HepG2 (cell line): ENCODE measurements around the gene GRIN3B. TPM values are rescaled to one million over a fixed set of nuclear protein-coding genes. Genes with fewer than 3 reads are reported as not detected.

Source experiments
- ATF3 ChIP-seq: sonication (generic); formaldehyde crosslinking; IDR thresholded peaks from 2 replicates; pipeline ENCODE4 v1.4.0; 2020; ENCODE audit warnings: missing genetic modification reagents
- ATRX ChIP-seq: sonication (generic); formaldehyde crosslinking; IDR thresholded peaks from 2 replicates; pipeline ENCODE4 v1.4.0; 2020; ENCODE audit warnings: missing genetic modification reagents, borderline replicate concordance
- CREBL2 ChIP-seq: sonication (generic); formaldehyde crosslinking; IDR thresholded peaks from 2 replicates; pipeline ENCODE4 v1.8.1; 2023; ENCODE audit warnings: missing genetic modification reagents, mild to moderate bottlenecking, borderline replicate concordance
- CREM ChIP-seq, 2 experiments: sonication (generic) in 1 of 2; formaldehyde crosslinking in 1 of 2; IDR thresholded peaks; 2 replicates each; pipeline versions ENCODE4 v1.4.0 to v1.6.1; 2016 to 2020; ENCODE audit warnings: antibody characterized with exemption in 1 of 2, mild to moderate bottlenecking in 1 of 2, missing genetic modification reagents in 1 of 2
- DBP ChIP-seq: sonication (generic); formaldehyde crosslinking; IDR thresholded peaks from 2 replicates; pipeline ENCODE4 v1.4.0; 2020; ENCODE audit warnings: missing genetic modification reagents; ENCODE audit errors: not compliant biosample characterization
- DNMT3B ChIP-seq: conservative IDR thresholded peaks from 2 replicates; pipeline ENCODE4 v1.6.1; 2016; ENCODE audit warnings: missing biosample characterization, control low read depth
- HIVEP1 ChIP-seq: sonication (generic); formaldehyde crosslinking; IDR thresholded peaks from 2 replicates; pipeline ENCODE4 v1.4.0; 2020; ENCODE audit warnings: mild to moderate bottlenecking, missing genetic modification reagents
- HNRNPL ChIP-seq: fragments of 200-400 bp; formaldehyde crosslinking; IDR thresholded peaks from 2 replicates; pipeline ENCODE4 v1.6.1; 2017; ENCODE audit warnings: mild to moderate bottlenecking, low read depth, low read length
- HOXA7 ChIP-seq: sonication (generic); formaldehyde crosslinking; IDR thresholded peaks from 2 replicates; pipeline ENCODE4 v1.8.1; 2022; ENCODE audit warnings: mild to moderate bottlenecking, missing genetic modification reagents, moderate library complexity
- JARID2 ChIP-seq: sonication (generic); formaldehyde crosslinking; IDR thresholded peaks from 2 replicates; pipeline ENCODE4 v1.8.1; 2023; ENCODE audit warnings: missing genetic modification reagents, inconsistent platforms; ENCODE audit not compliant: insufficient replicate concordance
- KLF16 ChIP-seq, 2 experiments: sonication (generic) in 1 of 2; formaldehyde crosslinking in 1 of 2; IDR thresholded peaks; 2 replicates each; pipeline versions ENCODE4 v1.6.1 to v1.8.0; 2016 to 2023; ENCODE audit warnings: missing genetic modification reagents in 2 of 2, missing compliant biosample characterization in 1 of 2
- NONO ChIP-seq, 2 experiments: fragments of 450-650 bp in 1 of 2; sonication (generic) in 1 of 2; formaldehyde crosslinking in 1 of 2; IDR thresholded peaks in 1 of 2; conservative IDR thresholded peaks in 1 of 2; 2 replicates each; pipeline versions ENCODE4 v1.6.1 to v1.8.0; 2017 to 2022; ENCODE audit warnings: mild to moderate bottlenecking in 1 of 2, missing genetic modification reagents in 1 of 2, moderate library complexity in 1 of 2
- NR1H2 ChIP-seq: sonication (generic); formaldehyde crosslinking; IDR thresholded peaks from 2 replicates; pipeline ENCODE4 v1.8.1; 2022; ENCODE audit warnings: low read depth, missing genetic modification reagents, borderline replicate concordance
- NR2C2 ChIP-seq: sonication (generic); formaldehyde crosslinking; IDR thresholded peaks from 2 replicates; pipeline ENCODE4 v1.4.0; 2020; ENCODE audit warnings: missing genetic modification reagents, mild to moderate bottlenecking, moderate library complexity, borderline replicate concordance
- PPARG ChIP-seq: conservative IDR thresholded peaks from 2 replicates; pipeline ENCODE4 v1.6.1; 2016; ENCODE audit warnings: missing biosample characterization, missing genetic modification reagents
- PRMT3 ChIP-seq: sonication (generic); formaldehyde crosslinking; IDR thresholded peaks from 2 replicates; pipeline ENCODE4 v1.8.1; 2022; ENCODE audit warnings: low read depth, mild to moderate bottlenecking, moderate library complexity, missing genetic modification reagents, borderline replicate concordance
- SALL1 ChIP-seq: sonication (generic); formaldehyde crosslinking; IDR thresholded peaks from 2 replicates; pipeline ENCODE4 v1.8.0; 2022; ENCODE audit warnings: mild to moderate bottlenecking, missing genetic modification reagents
- SATB2 ChIP-seq: sonication (generic); formaldehyde crosslinking; IDR thresholded peaks from 2 replicates; pipeline ENCODE4 v1.5.0; 2020; ENCODE audit warnings: missing genetic modification reagents
- SP2 ChIP-seq: sonication (generic); formaldehyde crosslinking; IDR thresholded peaks from 2 replicates; pipeline ENCODE4 v1.5.1; 2020; ENCODE audit warnings: mild to moderate bottlenecking, missing genetic modification reagents
- ZNF12 ChIP-seq: sonication (generic); formaldehyde crosslinking; IDR thresholded peaks from 2 replicates; pipeline ENCODE4 v1.5.0; 2020; ENCODE audit warnings: missing genetic modification reagents
- ZNF20 ChIP-seq: sonication (generic); formaldehyde crosslinking; IDR thresholded peaks from 2 replicates; pipeline ENCODE4 v1.4.0; 2020; ENCODE audit warnings: mild to moderate bottlenecking, moderate library complexity, missing genetic modification reagents
- ZNF280D ChIP-seq: sonication (generic); formaldehyde crosslinking; IDR thresholded peaks from 2 replicates; pipeline ENCODE4 v1.5.1; 2020; ENCODE audit warnings: mild to moderate bottlenecking, missing genetic modification reagents
- ZNF451 ChIP-seq: sonication (generic); formaldehyde crosslinking; IDR thresholded peaks from 2 replicates; pipeline ENCODE4 v1.5.0; 2020; ENCODE audit warnings: mild to moderate bottlenecking, missing genetic modification reagents
- ZNF550 ChIP-seq: sonication (generic); formaldehyde crosslinking; IDR thresholded peaks from 2 replicates; pipeline ENCODE4 v1.4.0; 2020; ENCODE audit warnings: mild to moderate bottlenecking, missing genetic modification reagents, borderline replicate concordance
- ZNF777 ChIP-seq: sonication (generic); formaldehyde crosslinking; IDR thresholded peaks from 2 replicates; pipeline ENCODE4 v1.4.0; 2020; ENCODE audit warnings: missing genetic modification reagents
- polyA plus RNA-seq, 8 experiments: library from polyadenylated mRNA; depleted of rRNA in 3 of 8; stranded (reverse) in 7 of 8; unstranded in 1 of 8; fragments of >200 nt; fragmentation: Illumina TruSeq in 4 of 8; extraction: Trizol in 4 of 8; gene quantifications; 2 replicates each; pipeline versions ENCODE4 v1.2.1 to v1.2.3, GENCODE V29; 2011 to 2016; ENCODE audit warnings: low read depth in 4 of 8, missing spikeins in 1 of 8, mixed read lengths in 1 of 8; ENCODE audit not compliant: insufficient read depth in 1 of 8
- total RNA-seq, 5 experiments: library from RNA; depleted of rRNA; stranded (reverse); fragments of >200 nt; fragmentation: Illumina TruSeq; extraction: Trizol; gene quantifications; 2 replicates each; pipeline ENCODE4 v1.2.3, GENCODE V29; 2016; ENCODE audit warnings: low read depth in 1 of 5

The GRIN3B gene
- total and polyA plus RNA-seq, 2 of the 13 experiments (the other 11 are each of a cell fraction or from before 2014, with no cell fraction given), result 0.07 to 0.20 TPM

- TF ChIP-seq ZNF280D (peak; percentile 93), SALL1 (peak; percentile 92), CREBL2 (CRISPR knock-in tag) (no peak), DNMT3B (no peak), KLF16 (CRISPR knock-in tag; IDR thresholded peaks at IDR 0.05) (0 out of 4 replicates have a peak, but pooled peaks of 1 of the 2 experiments have one; percentile 44), ZNF777 (CRISPR knock-in tag) (peak; percentile 88), ATF3 (0 out of 2 replicates have a peak, but pooled peaks have one; percentile 4), ATRX (no peak; the same call in 1 of the 2 replicates), ZNF550 (CRISPR knock-in tag) (0 out of 2 replicates have a peak, but pooled peaks have one; percentile 46), HNRNPL (0 out of 2 replicates have a peak, but pooled peaks have one; percentile 51), NR1H2 (CRISPR knock-in tag) (no peak), ZNF12 (CRISPR knock-in tag) (0 out of 2 replicates have a peak, but pooled peaks have one; percentile 46), NONO (IDR thresholded peaks at IDR 0.05) (no peak), NONO (CRISPR knock-in tag; conservative IDR thresholded peaks at IDR 0.05) (peak; percentile 66; the same call in 1 of the 2 replicates), SP2 (no peak), ZNF451 (CRISPR knock-in tag) (peak; percentile 73; the same call in 1 of the 2 replicates), HOXA7 (CRISPR knock-in tag) (0 out of 2 replicates have a peak, but pooled peaks have one; percentile 16), JARID2 (CRISPR knock-in tag) (peak; percentile 66), ZNF20 (CRISPR knock-in tag) (no peak), SATB2 (no peak), HIVEP1 (peak; percentile 85), DBP (CRISPR knock-in tag) (no peak), CREM (IDR thresholded peaks at IDR 0.05) (no peak), CREM (CRISPR knock-in tag; IDR thresholded peaks at IDR 0.05) (no peak), PRMT3 (CRISPR knock-in tag) (no peak), PPARG (no peak), NR2C2 (CRISPR knock-in tag) (peak; percentile 21; the same call in 1 of the 2 replicates)
Observed at GRCh38 chr19:1050989-1051788, 51.0 kb downstream of the GRIN3B start (continued).
